ENCODE results near the gene TBC1D3B.
"Not testable (repeated sequence)": the region's sequence is repeated elsewhere in the genome, so short reads cannot be mapped to it uniquely, and the experiment has no call there.

TBC1D3B gene

GRCh38 chr17:36209575-36209974 lies 33.1 kb upstream of the TBC1D3B start:
- DNase-seq (no peak), ATAC-seq (replicated peaks) (no peak)
- peaks cover 67 to 72% of the 10 kb centered on the region in 2 donors for H3K4me1 Mint-ChIP-seq (ENCODE audit: low read depth in 2 of 2)
- peak overlapping the region; percentile 71 to 92 for H3K27ac Mint-ChIP-seq
- no peaks in the 10 kb centered on the region for H3K27me3 Mint-ChIP-seq
- peak overlapping the region in 1 of 2 donors; percentile 86 for H3K4me3 Mint-ChIP-seq
- H3K36me3 Mint-ChIP-seq (ENCODE audit: insufficient read depth), result no peaks in the 10 kb centered on the region
- H3K9me3 Mint-ChIP-seq, result no peaks in the 10 kb centered on the region

- H3K4me3 Mint-ChIP-seq; H3K36me3 Mint-ChIP-seq (ENCODE audit: insufficient read depth); H3K27me3 Mint-ChIP-seq; H3K27ac Mint-ChIP-seq; ATAC-seq (replicated peaks); DNase-seq; H3K9me3 Mint-ChIP-seq: not testable (repeated sequence)
- H3K4me1 Mint-ChIP-seq (ENCODE audit: low read depth in 2 of 2), result peaks cover 62 to 63% of the 10 kb centered on the region in 2 donors
Measured at GRCh38 chr17:36207383-36207782, 30.9 kb upstream of the TBC1D3B start.

- Mint-ChIP-seq H3K4me1 (ENCODE audit: low read depth in 2 of 2) (peaks cover 62% of the 10 kb centered on the region in 2 donors), H3K27ac (peak overlapping the region in 1 of 2 donors; percentile 30), H3K4me3 (peak overlapping the region; percentile 40 to 52)
- not testable (repeated sequence) for H3K27me3 Mint-ChIP-seq; DNase-seq; H3K9me3 Mint-ChIP-seq; H3K36me3 Mint-ChIP-seq (ENCODE audit: insufficient read depth); ATAC-seq (replicated peaks)
Measured at GRCh38 chr17:36206486-36206821, 30.0 kb upstream of the TBC1D3B start.

- peak overlapping the region; percentile 52 to 59 for H3K27ac Mint-ChIP-seq
- H3K27me3 Mint-ChIP-seq, result no peaks in the 10 kb centered on the region
- no peaks in the 10 kb centered on the region for H3K36me3 Mint-ChIP-seq (ENCODE audit: insufficient read depth)
- no peaks in the 10 kb centered on the region for H3K9me3 Mint-ChIP-seq
- no peak for ATAC-seq (replicated peaks)
- peaks cover 62 to 65% of the 10 kb centered on the region in 2 donors for H3K4me1 Mint-ChIP-seq (ENCODE audit: low read depth in 2 of 2)
- no peak for DNase-seq
- peak overlapping the region; percentile 40 to 60 for H3K4me3 Mint-ChIP-seq
Measured at GRCh38 chr17:36205637-36206485, 29.4 kb upstream of the TBC1D3B start.

GRCh38 chr17:36204724-36205500 lies 28.5 kb upstream of the TBC1D3B start:
- no peak for ATAC-seq (replicated peaks)
- Mint-ChIP-seq H3K4me3 (peak overlapping the region; percentile 40 to 60), H3K36me3 (ENCODE audit: insufficient read depth) (no peaks in the 10 kb centered on the region), H3K27ac (peak overlapping the region in 1 of 2 donors; percentile 59), H3K4me1 (ENCODE audit: low read depth in 2 of 2) (peaks cover 59 to 64% of the 10 kb centered on the region in 2 donors), H3K9me3 (no peaks in the 10 kb centered on the region), H3K27me3 (no peaks in the 10 kb centered on the region)
- DNase-seq, result no peak

- no peaks in the 10 kb centered on the region for H3K27me3 Mint-ChIP-seq
- peak overlapping the region; percentile 78 to 93 for H3K27ac Mint-ChIP-seq
- H3K4me3 Mint-ChIP-seq, result peak overlapping the region; percentile 41 to 62
- H3K9me3 Mint-ChIP-seq, result no peaks in the 10 kb centered on the region
- ATAC-seq (replicated peaks) (no peak), DNase-seq (no peak)
- H3K4me1 Mint-ChIP-seq (ENCODE audit: low read depth in 2 of 2), result peaks cover 67 to 75% of the 10 kb centered on the region in 2 donors
- H3K36me3 Mint-ChIP-seq (ENCODE audit: insufficient read depth), result no peaks in the 10 kb centered on the region
Measured at GRCh38 chr17:36203335-36203734, 26.9 kb upstream of the TBC1D3B start.

- Mint-ChIP-seq H3K4me3 (peak overlapping the region; percentile 41 to 62), H3K4me1 (ENCODE audit: low read depth in 2 of 2) (peaks cover 68 to 80% of the 10 kb centered on the region in 2 donors), H3K27ac (peak overlapping the region; percentile 78 to 93)
- DNase-seq; H3K27me3 Mint-ChIP-seq; H3K36me3 Mint-ChIP-seq (ENCODE audit: insufficient read depth); H3K9me3 Mint-ChIP-seq: not testable (repeated sequence)
- ATAC-seq (replicated peaks), result peak; percentile 53
Measured at GRCh38 chr17:36201506-36201905, 25.1 kb upstream of the TBC1D3B start.

- peak overlapping the region; percentile 78 to 93 for H3K27ac Mint-ChIP-seq
- not testable (repeated sequence) for ATAC-seq (replicated peaks); DNase-seq; H3K9me3 Mint-ChIP-seq; H3K27me3 Mint-ChIP-seq; H3K36me3 Mint-ChIP-seq (ENCODE audit: insufficient read depth)
- peaks cover 68 to 80% of the 10 kb centered on the region in 2 donors for H3K4me1 Mint-ChIP-seq (ENCODE audit: low read depth in 2 of 2)
- peak overlapping the region; percentile 40 to 62 for H3K4me3 Mint-ChIP-seq
Measured at GRCh38 chr17:36201102-36201501, 24.7 kb upstream of the TBC1D3B start.

GRCh38 chr17:36198831-36199465 lies 22.5 kb upstream of the TBC1D3B start:
- H3K4me3 Mint-ChIP-seq, result peak overlapping the region; percentile 58 to 82
- peak in 1 of 3 experiments; percentile 58 for DNase-seq
- ATAC-seq (replicated peaks), result peak; percentile 56

GRCh38 chr17:36197387-36197703 lies 20.9 kb upstream of the TBC1D3B start:
- peaks cover 67 to 82% of the 10 kb centered on the region in 2 donors for H3K4me1 Mint-ChIP-seq (ENCODE audit: low read depth in 2 of 2)
- DNase-seq (no peak), ATAC-seq (replicated peaks) (no peak)
- peak overlapping the region; percentile 90 to 93 for H3K27ac Mint-ChIP-seq
- H3K36me3 Mint-ChIP-seq (ENCODE audit: insufficient read depth), result peaks cover 7% of the 10 kb centered on the region
- peak overlapping the region; percentile 82 to 83 for H3K4me3 Mint-ChIP-seq
- H3K27me3 Mint-ChIP-seq, result no peaks in the 10 kb centered on the region
- H3K9me3 Mint-ChIP-seq, result no peaks in the 10 kb centered on the region

More at GRCh38 chr17:36198831-36199465, 22.5 kb upstream of the TBC1D3B start:
- Mint-ChIP-seq H3K27me3 (no peaks in the 10 kb centered on the region), H3K9me3 (no peaks in the 10 kb centered on the region), H3K36me3 (ENCODE audit: insufficient read depth) (no peaks in the 10 kb centered on the region), H3K4me1 (ENCODE audit: low read depth in 2 of 2) (peaks cover 71 to 87% of the 10 kb centered on the region in 2 donors), H3K27ac (peak overlapping the region; percentile 90 to 93)

- Mint-ChIP-seq H3K27ac (peak overlapping the region; percentile 90 to 93), H3K4me1 (ENCODE audit: low read depth in 2 of 2) (peaks cover 67 to 81% of the 10 kb centered on the region in 2 donors), H3K9me3 (no peaks in the 10 kb centered on the region), H3K27me3 (no peaks in the 10 kb centered on the region), H3K36me3 (ENCODE audit: insufficient read depth) (peaks cover 16% of the 10 kb centered on the region), H3K4me3 (peak overlapping the region; percentile 82 to 83)
- DNase-seq (no peak), ATAC-seq (replicated peaks) (no peak)
Measured at GRCh38 chr17:36196131-36196486, 19.7 kb upstream of the TBC1D3B start.

- ATAC-seq (replicated peaks), result no peak
- Mint-ChIP-seq H3K27me3 (no peaks in the 10 kb centered on the region), H3K9me3 (no peaks in the 10 kb centered on the region), H3K4me3 (peak overlapping the region; percentile 82 to 83), H3K4me1 (ENCODE audit: low read depth in 2 of 2) (peaks cover 68 to 82% of the 10 kb centered on the region in 2 donors), H3K27ac (peak overlapping the region; percentile 90 to 93), H3K36me3 (ENCODE audit: insufficient read depth) (peaks cover 16% of the 10 kb centered on the region)
- DNase-seq, result no peak
Measured at GRCh38 chr17:36195434-36196130, 19.1 kb upstream of the TBC1D3B start.

All from effector memory CD8-positive, alpha-beta T cell (primary cell).